HCT116 (cell line): ENCODE data around the gene MRS2. TPM values are rescaled to one million over a fixed set of nuclear protein-coding genes. Genes with fewer than 3 reads are reported as not detected.
A peak's percentile ranks its signal among the peaks of the same experiment; 100 is the strongest.

Experiments
- ATAC-seq: fragments of 200-7000 bp; cut with Tn5 transposase; 2 replicates; pipeline ENCODE4 v1.9.1; 2020; ENCODE audit warnings: mild to moderate bottlenecking, moderate library complexity
- BruUV-seq: library from RNA; stranded (reverse); fragments of 400-500 nt; replicated peaks from 2 replicates; lab custom pipeline; 2021; lab: Mats Ljungman, UMichigan
- CTCF ChIA-PET: fragments of 300-600 bp; sonication (Branson Sonifier 250); formaldehyde crosslinking; loops from one replicate; lab custom pipeline; 2021; ENCODE audit warnings: antibody characterized with exemption; lab: Charles Lee
- POLR2A ChIA-PET: fragments of 300-600, 350-600 bp; sonication (Branson Sonifier 250); formaldehyde crosslinking; loops from one replicate; lab custom pipeline; 2021; ENCODE audit warnings: antibody characterized with exemption; lab: Charles Lee
- RAD21 ChIA-PET, 2 experiments: fragments of 300-600 bp; sonication (Branson Sonifier 250); formaldehyde crosslinking; loops; one replicate each; lab custom pipeline; 2023; ENCODE audit warnings: low total read pairs in 2 of 2; ENCODE audit not compliant: uncharacterized antibody in 2 of 2, unreplicated experiment in 2 of 2, low non-redundant PET in 1 of 2; lab: Charles Lee
- DNase-seq: peaks from one replicate; pipeline ENCODE4 v3.0.0-alpha.2; 2010; ENCODE audit warnings: low read depth, low spot score
- H2AFZ ChIP-seq: fragments of 200-600 bp; shearing (Covaris generic), sonication (generic); 2 replicates; pipeline ENCODE4 v1.6.1; 2017; ENCODE audit warnings: low read depth, mixed run types, mixed read lengths, antibody characterized with exemption, low read length; ENCODE audit not compliant: poor library complexity, severe bottlenecking
- H3K27ac ChIP-seq: 2 replicates; pipeline ENCODE4 v1.5.1; 2012; ENCODE audit warnings: low read depth, low read length
- H3K27me3 ChIP-seq: fragments of 200-600 bp; sonication (generic); 2 replicates; pipeline ENCODE4 v1.6.1; 2016; ENCODE audit warnings: mixed run types, low read length, mixed read lengths; ENCODE audit not compliant: insufficient read depth
- H3K36me3 ChIP-seq, 2 experiments: fragments of 200-500 bp in 1 of 2; fragments of 200-600 bp in 1 of 2; sonication (Bioruptor generic) in 1 of 2; sonication (generic) in 1 of 2; 2 replicates each; pipeline versions ENCODE4 v1.5.1 to v1.6.1; 2014 to 2016; ENCODE audit warnings: low read length in 2 of 2, inconsistent platforms in 1 of 2, mixed read lengths in 1 of 2, mixed run types in 1 of 2; ENCODE audit not compliant: insufficient read depth in 2 of 2, control insufficient read depth in 1 of 2
- H3K4me1 ChIP-seq, 2 experiments: fragments of 200-600 bp in 1 of 2; sonication (generic) in 1 of 2; 2 replicates each; pipeline versions ENCODE4 v1.5.1 to v1.6.1; 2012 to 2017; ENCODE audit warnings: low read length in 2 of 2, inconsistent platforms in 1 of 2, mild to moderate bottlenecking in 1 of 2, mixed read lengths in 1 of 2, mixed run types in 1 of 2, moderate library complexity in 1 of 2; ENCODE audit not compliant: insufficient read depth in 2 of 2, control insufficient read depth in 1 of 2
- H3K4me2 ChIP-seq: fragments of 200-600 bp; sonication (generic); 2 replicates; pipeline ENCODE4 v1.6.1; 2017; ENCODE audit warnings: mixed run types, low read length, mixed read lengths
- H3K4me3 ChIP-seq, 2 experiments: fragments of 200-600 bp in 1 of 2; sonication (generic) in 1 of 2; replicated peaks in 1 of 2; 2 replicates each; pipeline ENCODE4 v1.5.1; 2011 to 2016; ENCODE audit warnings: low read length in 2 of 2, control low read depth in 1 of 2, low read depth in 1 of 2, mild to moderate bottlenecking in 1 of 2, mixed read lengths in 1 of 2, mixed run types in 1 of 2
- H3K79me2 ChIP-seq: fragments of 200-600 bp; sonication (generic); 2 replicates; pipeline ENCODE4 v1.6.1; 2017; ENCODE audit warnings: mild to moderate bottlenecking, mixed run types, low read length, moderate library complexity, mixed read lengths; ENCODE audit not compliant: insufficient read depth
- H3K9ac ChIP-seq: fragments of 200-600 bp; sonication (generic); 2 replicates; pipeline ENCODE4 v1.6.1; 2016; ENCODE audit warnings: low read length, mixed read lengths
- H3K9me2 ChIP-seq: fragments of 200-600 bp; sonication (generic), shearing (Covaris generic); 2 replicates; pipeline ENCODE4 v1.6.1; 2017; ENCODE audit warnings: mixed run types, mild to moderate bottlenecking, moderate library complexity; ENCODE audit not compliant: insufficient read depth
- H3K9me3 ChIP-seq, 2 experiments: fragments of 200-500 bp in 1 of 2; fragments of 200-600 bp in 1 of 2; sonication (Bioruptor generic) in 1 of 2; sonication (generic) in 1 of 2; 2 replicates each; pipeline ENCODE4 v1.6.1; 2014 to 2017; ENCODE audit warnings: low read length in 2 of 2, mixed read lengths in 2 of 2, inconsistent platforms in 1 of 2, low read depth in 1 of 2, mild to moderate bottlenecking in 1 of 2, mixed run types in 1 of 2, moderate library complexity in 1 of 2; ENCODE audit not compliant: control insufficient read depth in 1 of 2, insufficient read depth in 1 of 2
- H4K20me1 ChIP-seq: fragments of 200-600 bp; sonication (generic), shearing (Covaris generic); 2 replicates; pipeline ENCODE4 v1.6.1; 2017; ENCODE audit warnings: mixed run types, mild to moderate bottlenecking, moderate library complexity; ENCODE audit not compliant: insufficient read depth
- CEBPB ChIP-seq: IDR thresholded peaks from 2 replicates; pipeline ENCODE4 v1.6.1; 2012; ENCODE audit warnings: low read depth
- EGR1 ChIP-seq: IDR thresholded peaks from 2 replicates; pipeline ENCODE4 v1.6.1; 2012; ENCODE audit warnings: low read depth
- EZH2phosphoT487 ChIP-seq: fragments of 200-600 bp; IDR thresholded peaks from 2 replicates; pipeline ENCODE4 v1.6.1; 2018; ENCODE audit warnings: antibody characterized with exemption, borderline replicate concordance
- FOSL1 ChIP-seq: IDR thresholded peaks from 2 replicates; pipeline ENCODE4 v1.6.1; 2012; ENCODE audit warnings: low read depth
- POLR2A ChIP-seq: IDR thresholded peaks from 2 replicates; pipeline ENCODE4 v1.7.0; 2011; ENCODE audit warnings: borderline replicate concordance; ENCODE audit not compliant: insufficient read depth, insufficient read length; ENCODE audit errors: extremely low read depth
- POLR2AphosphoS5 ChIP-seq: IDR thresholded peaks from 2 replicates; pipeline ENCODE4 v1.6.1; 2011; ENCODE audit warnings: mild to moderate bottlenecking, low read depth, low read length, moderate library complexity
- RAD21 ChIP-seq: IDR thresholded peaks from 2 replicates; pipeline ENCODE4 v1.6.1; 2012; ENCODE audit warnings: low read depth, mild to moderate bottlenecking
- SIN3A ChIP-seq: IDR thresholded peaks from 2 replicates; pipeline ENCODE4 v1.6.1; 2012; ENCODE audit warnings: low read depth
- SP1 ChIP-seq: IDR thresholded peaks from 2 replicates; pipeline ENCODE4 v1.6.1; 2012; ENCODE audit warnings: low read depth
- SRF ChIP-seq: IDR thresholded peaks from 2 replicates; pipeline ENCODE4 v1.6.1; 2012; ENCODE audit warnings: low read depth
- TCF7L2 ChIP-seq: IDR thresholded peaks from 2 replicates; pipeline ENCODE4 v1.7.0; 2011; ENCODE audit warnings: borderline replicate concordance, inconsistent platforms; ENCODE audit not compliant: insufficient read depth, insufficient read length; ENCODE audit errors: extremely low read depth
- YY1 ChIP-seq: IDR thresholded peaks from 2 replicates; pipeline ENCODE4 v1.6.1; 2011; ENCODE audit warnings: low read length, low read depth, moderate library complexity, mild to moderate bottlenecking; ENCODE audit not compliant: insufficient replicate concordance; ENCODE audit errors: extremely low read depth
- ZFX ChIP-seq: fragments of 450-650 bp; IDR thresholded peaks from 2 replicates; pipeline ENCODE4 v1.6.1; 2017
- intact Hi-C: fragments of 100-400 bp; cut with micrococcal nuclease; formaldehyde crosslinking; loops from 2 replicates; pipeline ENCODE4 v1.10.0; 2022
- total RNA-seq: library from RNA; stranded (reverse); gene quantifications from one replicate; pipeline ENCODE4 v1.2.1, GENCODE V29; 2021; ENCODE audit not compliant: unreplicated experiment
- TF ChIP-seq, protein P1 (sequence below), 3 experiments: fragments of 200-600 bp in 1 of 3; sonication (generic) in 1 of 3; IDR thresholded peaks in 2 of 3; conservative IDR thresholded peaks in 1 of 3; 2 replicates each; pipeline ENCODE4 v1.5.1; 2012 to 2017; ENCODE audit warnings: low read depth in 2 of 3, low read length in 2 of 3, antibody characterized with exemption in 1 of 3, borderline replicate concordance in 1 of 3, control low read depth in 1 of 3, mild to moderate bottlenecking in 1 of 3, mixed read lengths in 1 of 3, mixed run types in 1 of 3, moderate library complexity in 1 of 3; ENCODE audit not compliant: insufficient read depth in 1 of 3
- TF ChIP-seq, protein P2 (sequence below): IDR thresholded peaks from 2 replicates; pipeline ENCODE4 v1.6.1; 2011; ENCODE audit warnings: mild to moderate bottlenecking, low read length, moderate library complexity; ENCODE audit not compliant: insufficient replicate concordance; ENCODE audit errors: extremely low read depth
- TF ChIP-seq, protein P3 (sequence below): IDR thresholded peaks from 2 replicates; pipeline ENCODE4 v1.6.1; 2012

Gene MRS2
- total RNA-seq, 1 experiment from 2014 or later = 39.9 TPM

- RAD21 ChIA-PET = no interaction called here
- no peaks in the 10 kb centered on the region for H3K27me3 ChIP-seq
- no peaks in the 10 kb centered on the region for H4K20me1 ChIP-seq
- no peak for ATAC-seq
- H3K9me2 ChIP-seq = no peaks in the 10 kb centered on the region
- H3K9ac ChIP-seq = no peak overlapping the region
- intact Hi-C loops = no loop called here
- no peak for TF ChIP-seq EZH2phosphoT487
- no peak for TF ChIP-seq CEBPB
- TF ChIP-seq, all 23 proteins: peak for 0
- H3K27ac ChIP-seq = no peak overlapping the region
- H3K4me2 ChIP-seq = no peak overlapping the region
- H2AFZ ChIP-seq = no peak overlapping the region
- no peaks in the 10 kb centered on the region for H3K9me3 ChIP-seq
- H3K4me1 ChIP-seq = peaks cover 0 to 7% of the 10 kb centered on the region in 2 experiments; a peak in 2 of 4 replicates
- no peak overlapping the region for H3K4me3 ChIP-seq
- ChIA-PET POLR2A (no interaction called here), CTCF (no interaction called here)
- H3K79me2 ChIP-seq = no peaks in the 10 kb centered on the region
- H3K36me3 ChIP-seq = peaks cover 31 to 36% of the 10 kb centered on the region in 2 experiments
- BruUV-seq = no TSS peak
- no peak for DNase-seq
Observed at GRCh38 chr6:24426729-24427446, 24.2 kb downstream of the MRS2 start.

DNA sequence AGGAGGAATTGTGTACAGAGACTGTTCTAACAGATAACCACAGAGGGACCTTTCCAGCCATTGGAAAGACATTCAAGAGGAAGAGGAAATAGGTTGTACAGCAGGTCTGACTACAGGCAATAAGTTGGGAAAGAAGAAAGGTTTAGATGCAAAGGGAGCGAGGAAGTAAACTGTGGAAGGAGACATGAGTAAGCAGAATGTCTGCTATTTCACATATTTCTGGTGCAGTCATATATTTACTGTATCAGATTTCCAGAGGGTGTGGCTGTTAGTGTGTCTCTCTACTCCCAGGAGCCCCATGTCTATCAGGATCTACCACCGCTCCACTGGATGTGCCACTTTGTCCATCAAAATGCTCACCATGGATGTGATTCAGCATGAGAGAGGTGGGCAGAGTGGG, 25.9 kb downstream of the MRS2 start:
- ChIA-PET POLR2A (no interaction called here), CTCF (no interaction called here), RAD21 (no interaction called here)
- no peaks in the 10 kb centered on the region for H3K9me3 ChIP-seq
- H4K20me1 ChIP-seq = no peaks in the 10 kb centered on the region
- H3K27me3 ChIP-seq = no peaks in the 10 kb centered on the region
- DNase-seq (no peak), ATAC-seq (no peak)
- no TSS peak for BruUV-seq
- intact Hi-C loops = no loop called here
- no peaks in the 10 kb centered on the region for H3K79me2 ChIP-seq
- H3K4me2 ChIP-seq = 0 out of 2 replicates have a peak overlapping the region, but pooled peaks have one; percentile 15
- peaks cover 0 to 7% of the 10 kb centered on the region in 2 experiments; a peak in 2 of 4 replicates for H3K4me1 ChIP-seq
- H3K9ac ChIP-seq = no peak overlapping the region
- no peaks in the 10 kb centered on the region for H3K9me2 ChIP-seq
- H3K36me3 ChIP-seq = peaks cover 13 to 19% of the 10 kb centered on the region in 2 experiments
- no peak overlapping the region for H3K4me3 ChIP-seq
- no peak overlapping the region for H2AFZ ChIP-seq
- no peak overlapping the region for H3K27ac ChIP-seq
- TF ChIP-seq RAD21 (no peak), SIN3A (no peak), YY1 (no peak), TCF7L2 (no peak), ZFX (no peak), POLR2A (no peak), SP1 (no peak), SRF (no peak), EGR1 (no peak), FOSL1 (no peak), EZH2phosphoT487 (no peak), POLR2AphosphoS5 (no peak)
- TF ChIP-seq, protein P1, sequence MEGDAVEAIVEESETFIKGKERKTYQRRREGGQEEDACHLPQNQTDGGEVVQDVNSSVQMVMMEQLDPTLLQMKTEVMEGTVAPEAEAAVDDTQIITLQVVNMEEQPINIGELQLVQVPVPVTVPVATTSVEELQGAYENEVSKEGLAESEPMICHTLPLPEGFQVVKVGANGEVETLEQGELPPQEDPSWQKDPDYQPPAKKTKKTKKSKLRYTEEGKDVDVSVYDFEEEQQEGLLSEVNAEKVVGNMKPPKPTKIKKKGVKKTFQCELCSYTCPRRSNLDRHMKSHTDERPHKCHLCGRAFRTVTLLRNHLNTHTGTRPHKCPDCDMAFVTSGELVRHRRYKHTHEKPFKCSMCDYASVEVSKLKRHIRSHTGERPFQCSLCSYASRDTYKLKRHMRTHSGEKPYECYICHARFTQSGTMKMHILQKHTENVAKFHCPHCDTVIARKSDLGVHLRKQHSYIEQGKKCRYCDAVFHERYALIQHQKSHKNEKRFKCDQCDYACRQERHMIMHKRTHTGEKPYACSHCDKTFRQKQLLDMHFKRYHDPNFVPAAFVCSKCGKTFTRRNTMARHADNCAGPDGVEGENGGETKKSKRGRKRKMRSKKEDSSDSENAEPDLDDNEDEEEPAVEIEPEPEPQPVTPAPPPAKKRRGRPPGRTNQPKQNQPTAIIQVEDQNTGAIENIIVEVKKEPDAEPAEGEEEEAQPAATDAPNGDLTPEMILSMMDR (IDR thresholded peaks at IDR 0.05 in 2 of 3, conservative IDR thresholded peaks at IDR 0.05 in 1 of 3; ENCODE audit: borderline replicate concordance in 1 of 3, insufficient read depth in 1 of 3, low read depth in 2 of 3, low read length in 2 of 3) = no peak
- TF ChIP-seq, protein P2, sequence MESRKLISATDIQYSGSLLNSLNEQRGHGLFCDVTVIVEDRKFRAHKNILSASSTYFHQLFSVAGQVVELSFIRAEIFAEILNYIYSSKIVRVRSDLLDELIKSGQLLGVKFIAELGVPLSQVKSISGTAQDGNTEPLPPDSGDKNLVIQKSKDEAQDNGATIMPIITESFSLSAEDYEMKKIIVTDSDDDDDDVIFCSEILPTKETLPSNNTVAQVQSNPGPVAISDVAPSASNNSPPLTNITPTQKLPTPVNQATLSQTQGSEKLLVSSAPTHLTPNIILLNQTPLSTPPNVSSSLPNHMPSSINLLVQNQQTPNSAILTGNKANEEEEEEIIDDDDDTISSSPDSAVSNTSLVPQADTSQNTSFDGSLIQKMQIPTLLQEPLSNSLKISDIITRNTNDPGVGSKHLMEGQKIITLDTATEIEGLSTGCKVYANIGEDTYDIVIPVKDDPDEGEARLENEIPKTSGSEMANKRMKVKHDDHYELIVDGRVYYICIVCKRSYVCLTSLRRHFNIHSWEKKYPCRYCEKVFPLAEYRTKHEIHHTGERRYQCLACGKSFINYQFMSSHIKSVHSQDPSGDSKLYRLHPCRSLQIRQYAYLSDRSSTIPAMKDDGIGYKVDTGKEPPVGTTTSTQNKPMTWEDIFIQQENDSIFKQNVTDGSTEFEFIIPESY = no peak
- TF ChIP-seq, protein P3, sequence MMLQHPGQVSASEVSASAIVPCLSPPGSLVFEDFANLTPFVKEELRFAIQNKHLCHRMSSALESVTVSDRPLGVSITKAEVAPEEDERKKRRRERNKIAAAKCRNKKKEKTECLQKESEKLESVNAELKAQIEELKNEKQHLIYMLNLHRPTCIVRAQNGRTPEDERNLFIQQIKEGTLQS = no peak
